Esophagus muscularis mucosa (tissue), 4 donors: ENCODE results near the gene STK32B. TPM values are rescaled to one million over a fixed set of nuclear protein-coding genes. Genes with fewer than 3 reads are reported as not detected.

ENCODE experiments used
- DNase-seq: peaks from one replicate; pipeline ENCODE4 v3.0.0-alpha.2; 2017; ENCODE audit errors: extremely low spot score
- H3K27ac ChIP-seq, 4 donors: fragments of 200-600 bp; sonication (generic); replicated peaks in 1 of 4; 1 replicate in 3 of 4; 2 replicates in 1 of 4; pipeline ENCODE4 v1.5.1; 2016 to 2019; ENCODE audit warnings: mild to moderate bottlenecking in 1 of 4
- H3K27me3 ChIP-seq, 4 donors: fragments of 200-600 bp; sonication (generic); one replicate each; pipeline versions ENCODE4 v1.5.1 to v1.6.0; 2016 to 2019
- H3K36me3 ChIP-seq, 4 donors: fragments of 200-600 bp; sonication (generic); one replicate each; pipeline ENCODE4 v1.5.1; 2016 to 2019
- H3K4me1 ChIP-seq, 4 donors: fragments of 200-600 bp; sonication (generic); one replicate each; pipeline ENCODE4 v1.5.1; 2016 to 2019
- H3K4me3 ChIP-seq, 4 donors: fragments of 200-600 bp; sonication (generic); 1 replicate in 2 of 4; 2 replicates in 2 of 4; pipeline ENCODE4 v1.5.1; 2016 to 2019; ENCODE audit warnings: mild to moderate bottlenecking in 4 of 4, moderate library complexity in 1 of 4
- H3K9me3 ChIP-seq, 4 donors: fragments of 200-600 bp; sonication (generic); 1 replicate in 3 of 4; 2 replicates in 1 of 4; pipeline ENCODE4 v1.5.1; 2016 to 2019
- EP300 ChIP-seq: sonication (generic); formaldehyde crosslinking; IDR thresholded peaks from one replicate; pipeline ENCODE4 v1.6.1; 2017; ENCODE audit warnings: antibody characterized with exemption
- POLR2A ChIP-seq: fragments of 450-650 bp; IDR thresholded peaks from one replicate; pipeline ENCODE4 v1.6.1; 2017; ENCODE audit warnings: antibody characterized with exemption, moderate library complexity, mild to moderate bottlenecking, low read depth
- POLR2AphosphoS5 ChIP-seq, 2 donors: sonication (generic); formaldehyde crosslinking; IDR thresholded peaks; one replicate each; pipeline ENCODE4 v1.6.1; 2017; ENCODE audit warnings: antibody characterized with exemption in 2 of 2
- WGBS: methylation state at CpG from one replicate; pipeline ENCODE4 v1.1.5; 2018; 5-methylcytosine and 5-hydroxymethylcytosine counted together
- intact Hi-C: fragments of 100-400 bp; cut with DNase I; formaldehyde crosslinking; loops from one replicate; pipeline ENCODE4 v1.15.1; 2023
- total RNA-seq, 4 donors: library from RNA; depleted of rRNA; stranded (reverse); fragments of >200 nt; gene quantifications; one replicate each; pipeline versions ENCODE4 v1.1.0 to v1.2.1, GENCODE V29; 2016
- TF ChIP-seq, protein P1 (sequence below), 3 experiments: fragments of 200-600 bp in 2 of 3; fragments of 450-650 bp in 1 of 3; sonication (generic) in 2 of 3; IDR thresholded peaks; one replicate each; pipeline ENCODE4 v1.5.1; 2017 to 2019; ENCODE audit warnings: antibody characterized with exemption in 3 of 3, mild to moderate bottlenecking in 2 of 3, moderate library complexity in 1 of 3

STK32B gene
- total RNA-seq, 4 donors from 2014 or later = 1.7 to 3.8 (median 2.7) TPM

DNA sequence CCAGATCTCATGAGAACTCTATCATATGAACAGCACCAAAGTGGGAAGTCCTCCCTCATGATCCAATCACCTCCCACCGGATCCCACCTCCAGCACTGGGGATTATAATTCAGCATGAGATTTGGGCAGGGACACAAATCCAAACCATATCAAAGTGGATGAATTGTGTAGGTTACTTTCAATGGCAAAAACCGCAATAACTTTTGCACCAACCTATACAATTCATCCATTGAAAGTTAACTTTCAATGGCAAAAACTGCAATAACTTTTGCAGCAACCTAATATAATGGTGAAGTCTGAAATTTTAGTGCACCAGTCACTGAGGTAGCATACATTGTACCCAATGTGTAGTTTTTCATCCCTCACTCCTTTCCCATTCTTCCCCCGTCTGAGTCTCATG lies 16.6 kb downstream of the STK32B start:
- intact Hi-C loops = no loop called here
- H3K27ac ChIP-seq = no peak overlapping the region
- peak; percentile 47 for DNase-seq
- WGBS = 88% methylated on average over 3 of the region's 3 CpGs
- TF ChIP-seq EP300 = no peak
- no peak for TF ChIP-seq POLR2AphosphoS5 (IDR thresholded peaks at IDR 0.05)
- no peak for TF ChIP-seq POLR2A
- TF ChIP-seq, protein P1, sequence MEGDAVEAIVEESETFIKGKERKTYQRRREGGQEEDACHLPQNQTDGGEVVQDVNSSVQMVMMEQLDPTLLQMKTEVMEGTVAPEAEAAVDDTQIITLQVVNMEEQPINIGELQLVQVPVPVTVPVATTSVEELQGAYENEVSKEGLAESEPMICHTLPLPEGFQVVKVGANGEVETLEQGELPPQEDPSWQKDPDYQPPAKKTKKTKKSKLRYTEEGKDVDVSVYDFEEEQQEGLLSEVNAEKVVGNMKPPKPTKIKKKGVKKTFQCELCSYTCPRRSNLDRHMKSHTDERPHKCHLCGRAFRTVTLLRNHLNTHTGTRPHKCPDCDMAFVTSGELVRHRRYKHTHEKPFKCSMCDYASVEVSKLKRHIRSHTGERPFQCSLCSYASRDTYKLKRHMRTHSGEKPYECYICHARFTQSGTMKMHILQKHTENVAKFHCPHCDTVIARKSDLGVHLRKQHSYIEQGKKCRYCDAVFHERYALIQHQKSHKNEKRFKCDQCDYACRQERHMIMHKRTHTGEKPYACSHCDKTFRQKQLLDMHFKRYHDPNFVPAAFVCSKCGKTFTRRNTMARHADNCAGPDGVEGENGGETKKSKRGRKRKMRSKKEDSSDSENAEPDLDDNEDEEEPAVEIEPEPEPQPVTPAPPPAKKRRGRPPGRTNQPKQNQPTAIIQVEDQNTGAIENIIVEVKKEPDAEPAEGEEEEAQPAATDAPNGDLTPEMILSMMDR (IDR thresholded peaks at IDR 0.05) = no peak
- H3K4me1 ChIP-seq = no peaks in the 10 kb centered on the region
- no peak overlapping the region for H3K4me3 ChIP-seq
- H3K27me3 ChIP-seq = no peaks in the 10 kb centered on the region
- peaks cover 0 to 6% (median 0%) of the 10 kb centered on the region in 4 donors for H3K9me3 ChIP-seq
- no peaks in the 10 kb centered on the region for H3K36me3 ChIP-seq

DNA sequence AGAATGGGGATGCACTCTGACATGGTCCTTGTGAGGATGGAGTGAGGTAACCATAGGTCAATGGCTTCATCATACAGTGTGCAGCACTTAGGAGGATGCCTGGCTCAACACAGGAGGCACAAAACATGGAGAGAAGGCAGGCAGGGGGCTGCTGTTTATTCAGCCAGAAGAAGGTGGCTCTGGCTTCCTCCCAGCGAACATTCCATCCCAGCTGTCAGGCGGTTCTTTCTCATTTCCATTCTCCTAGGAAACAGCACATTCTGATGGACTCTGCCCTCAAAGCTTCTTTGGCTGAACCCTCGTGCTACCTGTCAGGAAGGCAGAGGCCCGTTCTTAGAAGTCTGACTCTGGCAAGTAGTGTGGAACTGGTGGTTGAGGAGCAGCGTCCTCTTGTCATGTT lies 18.6 kb downstream of the STK32B start:
- 70% methylated on average over 5 of the region's 5 CpGs for WGBS
- Histone ChIP-seq H3K27ac (no peak overlapping the region), H3K36me3 (no peaks in the 10 kb centered on the region), H3K9me3 (peaks cover 0 to 6% (median 0%) of the 10 kb centered on the region in 4 donors), H3K4me3 (no peak overlapping the region), H3K27me3 (no peaks in the 10 kb centered on the region), H3K4me1 (no peaks in the 10 kb centered on the region)
- intact Hi-C loops = no loop called here
- DNase-seq = peak; percentile 62
- TF ChIP-seq, protein P1 (IDR thresholded peaks at IDR 0.05) = no peak

DNA sequence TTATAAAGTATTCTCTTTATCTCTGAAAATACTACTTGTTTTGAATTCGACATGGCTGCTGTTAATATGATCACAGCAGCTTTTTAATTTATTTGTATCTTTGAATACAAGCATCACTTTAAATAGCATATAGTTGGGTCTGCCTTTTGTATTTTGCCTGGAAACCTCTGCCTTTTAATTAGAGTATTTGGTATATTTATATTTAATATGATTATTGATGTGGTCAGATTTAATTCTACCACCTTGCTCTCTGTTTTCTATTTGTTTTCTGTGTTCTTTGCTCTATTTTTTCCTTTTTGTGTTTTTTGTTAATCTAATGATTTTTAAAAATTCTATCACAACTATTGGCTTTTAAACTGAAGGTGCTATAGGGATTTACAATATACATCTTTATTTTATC lies 21.7 kb downstream of the STK32B start:
- Histone ChIP-seq H3K9me3 (peaks cover 0 to 6% (median 0%) of the 10 kb centered on the region in 4 donors), H3K4me3 (no peak overlapping the region), H3K27me3 (no peaks in the 10 kb centered on the region), H3K36me3 (no peaks in the 10 kb centered on the region), H3K4me1 (no peaks in the 10 kb centered on the region), H3K27ac (no peak overlapping the region)
- TF ChIP-seq, protein P1 (IDR thresholded peaks at IDR 0.05) = no peak
- intact Hi-C loops = no loop called here
- 84% methylated on average over 1 of the region's 1 CpG for WGBS
- DNase-seq = no peak

DNA sequence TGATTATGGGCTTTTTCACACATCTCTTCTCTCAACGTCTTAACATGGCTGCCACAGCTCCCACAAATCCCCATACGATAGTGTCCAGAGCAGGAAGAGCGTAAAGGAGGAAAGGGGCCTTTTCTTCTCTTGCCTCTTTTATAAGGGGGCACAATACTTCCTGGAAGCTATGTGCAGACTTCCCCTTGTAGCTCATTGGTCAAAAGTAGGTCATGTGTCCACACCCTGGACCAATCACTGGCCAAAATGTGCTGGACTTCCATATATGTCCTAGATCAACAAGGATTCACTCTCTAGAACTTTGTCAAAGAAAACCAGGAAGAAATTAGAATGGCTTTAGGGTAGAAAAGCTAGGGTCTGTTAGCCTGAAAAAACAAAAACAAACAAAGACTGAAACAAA lies 26.7 kb downstream of the STK32B start:
- DNase-seq = no peak
- Histone ChIP-seq H3K27ac (no peak overlapping the region), H3K27me3 (no peaks in the 10 kb centered on the region), H3K4me1 (no peaks in the 10 kb centered on the region), H3K36me3 (no peaks in the 10 kb centered on the region), H3K9me3 (peaks cover 0 to 24% (median 10%) of the 10 kb centered on the region in 4 donors), H3K4me3 (no peak overlapping the region)
- intact Hi-C loops = no loop called here
- no peak for TF ChIP-seq POLR2A
- TF ChIP-seq POLR2AphosphoS5 (IDR thresholded peaks at IDR 0.05) = no peak
- TF ChIP-seq, protein P1 (IDR thresholded peaks at IDR 0.05) = no peak
- WGBS = 96% methylated on average over 3 of the region's 3 CpGs

DNA sequence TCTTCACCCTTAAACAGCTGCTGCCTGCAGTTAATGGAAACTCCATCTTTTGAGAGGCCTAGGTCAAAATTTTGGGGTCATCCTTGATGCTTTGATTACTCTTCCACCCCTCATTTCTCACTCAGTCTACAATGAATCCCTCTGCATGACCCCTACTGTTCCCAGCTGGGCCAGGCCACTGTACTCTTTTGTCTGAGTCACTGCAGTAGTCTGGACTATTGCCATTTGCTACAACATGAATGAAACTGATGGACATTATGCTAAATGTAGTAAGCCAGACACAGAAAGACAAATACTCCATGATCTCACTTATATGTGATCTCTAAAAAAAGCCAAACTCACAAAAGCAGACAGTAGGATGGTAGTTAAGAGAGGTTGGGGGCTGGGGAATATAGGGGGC lies 28.3 kb downstream of the STK32B start:
- Histone ChIP-seq H3K27me3 (no peaks in the 10 kb centered on the region), H3K27ac (no peak overlapping the region), H3K4me3 (no peak overlapping the region), H3K9me3 (peaks cover 0 to 24% (median 10%) of the 10 kb centered on the region in 4 donors), H3K36me3 (no peaks in the 10 kb centered on the region), H3K4me1 (no peaks in the 10 kb centered on the region)
- intact Hi-C loops = no loop called here
- no peak for DNase-seq
- TF ChIP-seq POLR2A = no peak
- TF ChIP-seq EP300 = no peak
- TF ChIP-seq, protein P1 (IDR thresholded peaks at IDR 0.05) = no peak
- TF ChIP-seq POLR2AphosphoS5 (IDR thresholded peaks at IDR 0.05) = no peak
